ENCODE measurements around the gene ACAD11. TPM values are rescaled to one million over a fixed set of nuclear protein-coding genes. Genes with fewer than 3 reads are reported as not detected.

ACAD11 gene
- total RNA-seq, 1 experiment from 2014 or later = 20.3 TPM

DNA sequence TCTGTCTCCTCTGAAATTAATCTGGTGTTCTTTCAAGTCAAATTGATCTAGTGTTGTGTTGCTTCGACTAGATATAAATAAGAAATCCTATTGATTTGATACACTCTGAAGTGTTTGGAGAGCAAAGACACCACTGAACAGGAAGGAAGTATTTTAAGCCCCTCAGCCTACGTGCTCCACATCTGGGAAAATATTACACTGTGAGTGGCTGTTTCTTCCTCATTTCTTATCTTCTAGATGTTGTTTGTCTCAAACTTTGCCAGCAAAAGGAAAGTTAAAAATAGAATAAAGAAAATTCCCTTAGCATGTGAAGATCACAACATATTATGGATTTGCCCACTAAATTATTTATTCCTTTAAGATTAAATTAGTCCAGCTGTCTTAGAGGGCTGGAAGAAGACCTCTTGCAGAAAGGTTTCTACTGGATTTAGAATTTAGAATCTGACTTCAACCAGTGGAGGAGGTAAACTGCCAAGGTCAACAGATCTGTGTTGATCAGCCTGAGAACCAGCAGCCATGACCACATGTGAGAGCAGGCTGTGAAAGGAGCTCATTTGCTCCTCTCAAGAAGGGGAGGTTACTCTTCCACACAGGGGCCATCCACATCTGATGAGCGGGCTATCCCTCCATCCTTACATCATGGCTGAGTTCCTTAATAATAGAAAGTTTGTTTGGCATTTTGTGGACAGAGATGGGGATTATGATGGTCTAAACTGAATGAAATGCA, 108.9 kb downstream of the ACAD11 start (continued):
- TF ChIP-seq GRHL2 (CRISPR knock-in tag; IDR thresholded peaks at IDR 0.05; ENCODE audit: insufficient replicate concordance, severe bottlenecking) (no peak), SOX15 (CRISPR knock-in tag; IDR thresholded peaks at IDR 0.05) (no peak), GTF2I (CRISPR knock-in tag; conservative IDR thresholded peaks at IDR 0.05) (no peak)

DNA sequence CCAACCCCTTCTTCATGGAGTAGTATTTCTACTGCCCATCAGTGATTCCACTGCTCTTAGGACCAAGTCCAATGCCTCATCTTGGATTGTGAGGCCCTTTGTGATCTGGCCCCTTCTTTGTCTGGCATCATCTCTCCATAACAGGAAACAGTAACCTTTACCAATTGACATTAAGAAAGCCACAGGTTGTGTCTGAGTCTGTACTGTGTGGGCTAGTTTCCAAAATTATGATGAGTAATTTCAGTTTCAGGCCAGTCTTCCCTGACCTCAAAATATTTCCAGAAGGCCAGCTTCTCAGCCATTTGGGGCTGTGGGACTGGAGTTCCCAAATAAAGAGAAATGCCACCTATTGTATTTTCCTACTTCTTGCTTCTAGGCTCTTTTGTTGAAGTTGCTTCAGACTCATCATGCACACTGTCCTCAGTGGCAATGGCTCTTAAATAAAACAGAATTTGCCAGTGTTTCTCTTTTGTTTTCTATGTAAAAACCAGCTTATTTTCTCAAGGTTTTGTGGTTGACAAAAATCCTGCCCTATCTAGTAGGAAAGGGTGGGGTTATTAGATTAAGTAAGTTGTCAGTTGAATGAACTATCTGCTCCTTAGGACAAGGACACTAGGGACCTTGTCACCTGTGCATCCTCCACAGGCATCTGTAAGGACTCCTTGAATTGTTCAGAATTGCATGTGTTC, 109.6 kb downstream of the ACAD11 start:
- DNase-seq (ENCODE audit: low spot score) (no peak), ATAC-seq (no peak)
- ChIA-PET CTCF (no interaction called here), POLR2A (no interaction called here)
- H3K36me3 Mint-ChIP-seq = no peaks in the 10 kb centered on the region
- H3K9me3 Mint-ChIP-seq = peaks cover 4% of the 10 kb centered on the region; the same call in 1 of the 2 replicates
- H3K27me3 Mint-ChIP-seq (ENCODE audit: low read depth) = no peaks in the 10 kb centered on the region
- peaks cover 13% of the 10 kb centered on the region for H3K4me1 Mint-ChIP-seq
- no peak overlapping the region for H3K27ac Mint-ChIP-seq
- TF ChIP-seq MAX (CRISPR knock-in tag; IDR thresholded peaks at IDR 0.05) (no peak), ZBTB21 (CRISPR knock-in tag; IDR thresholded peaks at IDR 0.05; ENCODE audit: borderline replicate concordance) (no peak), MYBL2 (CRISPR knock-in tag; IDR thresholded peaks at IDR 0.05) (no peak), ZNF263 (CRISPR knock-in tag; IDR thresholded peaks at IDR 0.05; ENCODE audit: low read depth) (no peak), NFE2L1 (CRISPR knock-in tag; IDR thresholded peaks at IDR 0.05) (no peak), ETV6 (CRISPR knock-in tag; IDR thresholded peaks at IDR 0.05) (no peak), HMGA2 (CRISPR knock-in tag; IDR thresholded peaks at IDR 0.05) (no peak), ZNF416 (CRISPR knock-in tag; IDR thresholded peaks at IDR 0.05) (no peak), JAZF1 (CRISPR knock-in tag; IDR thresholded peaks at IDR 0.05) (no peak), FOXP1 (CRISPR knock-in tag; IDR thresholded peaks at IDR 0.05; ENCODE audit: borderline replicate concordance) (no peak), FOXP4 (CRISPR knock-in tag; IDR thresholded peaks at IDR 0.05) (no peak), ZNF219 (CRISPR knock-in tag; IDR thresholded peaks at IDR 0.05; ENCODE audit: borderline replicate concordance) (no peak), ZNF671 (CRISPR knock-in tag; IDR thresholded peaks at IDR 0.05) (no peak), JUN (CRISPR knock-in tag; IDR thresholded peaks at IDR 0.05) (no peak)
- TF ChIP-seq, protein P1, sequence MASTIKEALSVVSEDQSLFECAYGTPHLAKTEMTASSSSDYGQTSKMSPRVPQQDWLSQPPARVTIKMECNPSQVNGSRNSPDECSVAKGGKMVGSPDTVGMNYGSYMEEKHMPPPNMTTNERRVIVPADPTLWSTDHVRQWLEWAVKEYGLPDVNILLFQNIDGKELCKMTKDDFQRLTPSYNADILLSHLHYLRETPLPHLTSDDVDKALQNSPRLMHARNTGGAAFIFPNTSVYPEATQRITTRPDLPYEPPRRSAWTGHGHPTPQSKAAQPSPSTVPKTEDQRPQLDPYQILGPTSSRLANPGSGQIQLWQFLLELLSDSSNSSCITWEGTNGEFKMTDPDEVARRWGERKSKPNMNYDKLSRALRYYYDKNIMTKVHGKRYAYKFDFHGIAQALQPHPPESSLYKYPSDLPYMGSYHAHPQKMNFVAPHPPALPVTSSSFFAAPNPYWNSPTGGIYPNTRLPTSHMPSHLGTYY (CRISPR knock-in tag; IDR thresholded peaks at IDR 0.05) = no peak
- TF ChIP-seq, protein P2, sequence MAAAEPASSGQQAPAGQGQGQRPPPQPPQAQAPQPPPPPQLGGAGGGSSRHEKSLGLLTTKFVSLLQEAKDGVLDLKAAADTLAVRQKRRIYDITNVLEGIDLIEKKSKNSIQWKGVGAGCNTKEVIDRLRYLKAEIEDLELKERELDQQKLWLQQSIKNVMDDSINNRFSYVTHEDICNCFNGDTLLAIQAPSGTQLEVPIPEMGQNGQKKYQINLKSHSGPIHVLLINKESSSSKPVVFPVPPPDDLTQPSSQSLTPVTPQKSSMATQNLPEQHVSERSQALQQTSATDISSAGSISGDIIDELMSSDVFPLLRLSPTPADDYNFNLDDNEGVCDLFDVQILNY (CRISPR knock-in tag; IDR thresholded peaks at IDR 0.05) = no peak
- TF ChIP-seq, protein P3, sequence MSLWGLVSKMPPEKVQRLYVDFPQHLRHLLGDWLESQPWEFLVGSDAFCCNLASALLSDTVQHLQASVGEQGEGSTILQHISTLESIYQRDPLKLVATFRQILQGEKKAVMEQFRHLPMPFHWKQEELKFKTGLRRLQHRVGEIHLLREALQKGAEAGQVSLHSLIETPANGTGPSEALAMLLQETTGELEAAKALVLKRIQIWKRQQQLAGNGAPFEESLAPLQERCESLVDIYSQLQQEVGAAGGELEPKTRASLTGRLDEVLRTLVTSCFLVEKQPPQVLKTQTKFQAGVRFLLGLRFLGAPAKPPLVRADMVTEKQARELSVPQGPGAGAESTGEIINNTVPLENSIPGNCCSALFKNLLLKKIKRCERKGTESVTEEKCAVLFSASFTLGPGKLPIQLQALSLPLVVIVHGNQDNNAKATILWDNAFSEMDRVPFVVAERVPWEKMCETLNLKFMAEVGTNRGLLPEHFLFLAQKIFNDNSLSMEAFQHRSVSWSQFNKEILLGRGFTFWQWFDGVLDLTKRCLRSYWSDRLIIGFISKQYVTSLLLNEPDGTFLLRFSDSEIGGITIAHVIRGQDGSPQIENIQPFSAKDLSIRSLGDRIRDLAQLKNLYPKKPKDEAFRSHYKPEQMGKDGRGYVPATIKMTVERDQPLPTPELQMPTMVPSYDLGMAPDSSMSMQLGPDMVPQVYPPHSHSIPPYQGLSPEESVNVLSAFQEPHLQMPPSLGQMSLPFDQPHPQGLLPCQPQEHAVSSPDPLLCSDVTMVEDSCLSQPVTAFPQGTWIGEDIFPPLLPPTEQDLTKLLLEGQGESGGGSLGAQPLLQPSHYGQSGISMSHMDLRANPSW (CRISPR knock-in tag; conservative IDR thresholded peaks at IDR 0.05; ENCODE audit: low read depth) = no peak
- H3K4me3 Mint-ChIP-seq = no peak overlapping the region

Data from WTC11 (cell line).